ENCODE data around the gene C20orf96.

The C20orf96 gene

GRCh38 chr20:312067-312466, 21.5 kb upstream of the C20orf96 start:
- no peak for DNase-seq (ENCODE audit: low read depth)

GRCh38 chr20:311609-312008, 21.1 kb upstream of the C20orf96 start:
- DNase-seq (ENCODE audit: low read depth), result no peak

- DNase-seq (ENCODE audit: low read depth), result no peak
These were observed 20.1 kb upstream of the C20orf96 start for GRCh38 chr20:310645-311044.

GRCh38 chr20:309841-310644, 19.5 kb upstream of the C20orf96 start:
- DNase-seq (ENCODE audit: low read depth), result peak; percentile 100

- DNase-seq (ENCODE audit: low read depth), result peak; percentile 65
These were observed 18.8 kb upstream of the C20orf96 start for GRCh38 chr20:309306-309840.

- DNase-seq (ENCODE audit: low read depth), result no peak
These were observed 18.0 kb upstream of the C20orf96 start for GRCh38 chr20:308427-309038.

GRCh38 chr20:305745-306144, 15.2 kb upstream of the C20orf96 start:
- DNase-seq (ENCODE audit: low read depth), result no peak

- DNase-seq (ENCODE audit: low read depth), result no peak
These were observed 11.6 kb upstream of the C20orf96 start for GRCh38 chr20:301886-302848.

- no peak for DNase-seq (ENCODE audit: low read depth)
These were observed 9.9 kb upstream of the C20orf96 start for GRCh38 chr20:300345-300990.

GRCh38 chr20:298776-299391, 8.3 kb upstream of the C20orf96 start:
- DNase-seq (ENCODE audit: low read depth), result no peak

- DNase-seq (ENCODE audit: low read depth), result peak; percentile 81
These were observed 7.6 kb upstream of the C20orf96 start for GRCh38 chr20:297925-298775.

- peak; percentile 96 for DNase-seq (ENCODE audit: low read depth)
These were observed 6.8 kb upstream of the C20orf96 start, which contains the start of gene ZCCHC3 for GRCh38 chr20:297098-297924. Gene ZCCHC3, plus strand, starts transcription at chr20:297570. Its CDS starts 17 bp downstream, at chr20:297587.

- DNase-seq (ENCODE audit: low read depth), result no peak
These were observed 5.3 kb upstream of the C20orf96 start for GRCh38 chr20:295804-296203.

- DNase-seq (ENCODE audit: low read depth), result no peak
These were observed 4.1 kb upstream of the C20orf96 start for GRCh38 chr20:294602-295001.

- no peak for DNase-seq (ENCODE audit: low read depth)
These were observed 862 bp downstream of the C20orf96 start for GRCh38 chr20:289693-290083.

GRCh38 chr20:288956-289692, 1.4 kb downstream of the C20orf96 start:
- DNase-seq (ENCODE audit: low read depth), result no peak

- DNase-seq (ENCODE audit: low read depth), result no peak
These were observed 4.0 kb downstream of the C20orf96 start for GRCh38 chr20:286508-286907.

GRCh38 chr20:284172-284571, 6.4 kb downstream of the C20orf96 start:
- no peak for DNase-seq (ENCODE audit: low read depth)
